H9 (cell line): ENCODE results near the gene CLIP3. TPM values are rescaled to one million over a fixed set of nuclear protein-coding genes. Genes with fewer than 3 reads are reported as not detected.

Experiments used
- DNase-seq: peaks from one replicate; pipeline ENCODE4 v3.0.0-alpha.2; 2017
- H2AFZ ChIP-seq: one replicate; pipeline ENCODE4 v1.6.1; 2013; ENCODE audit warnings: mild to moderate bottlenecking, low read length, control low read depth, moderate library complexity
- H2AK5ac ChIP-seq: 2 replicates; pipeline ENCODE4 v1.6.1; 2013; ENCODE audit warnings: low read length, control low read depth, mixed read lengths; ENCODE audit not compliant: insufficient read length
- H2BK120ac ChIP-seq: one replicate; pipeline ENCODE4 v1.6.1; 2013; ENCODE audit warnings: low read depth, mild to moderate bottlenecking, low read length, control low read depth, inconsistent platforms; ENCODE audit not compliant: poor library complexity, severe bottlenecking
- H2BK12ac ChIP-seq: 2 replicates; pipeline ENCODE4 v1.6.1; 2013; ENCODE audit warnings: low read length, control low read depth, mixed read lengths, low read depth; ENCODE audit not compliant: insufficient read length
- H2BK15ac ChIP-seq: 2 replicates; pipeline ENCODE4 v1.6.1; 2013; ENCODE audit warnings: low read depth, low read length, control low read depth
- H2BK20ac ChIP-seq: one replicate; pipeline ENCODE4 v1.6.1; 2013; ENCODE audit warnings: low read depth, mild to moderate bottlenecking, low read length, control low read depth, inconsistent platforms; ENCODE audit not compliant: poor library complexity, severe bottlenecking
- H2BK5ac ChIP-seq: 2 replicates; pipeline ENCODE4 v1.6.1; 2013; ENCODE audit warnings: low read length, control low read depth, mixed read lengths; ENCODE audit not compliant: insufficient read length
- H3K14ac ChIP-seq: 2 replicates; pipeline ENCODE4 v1.6.1; 2013; ENCODE audit warnings: low read length, control low read depth; ENCODE audit not compliant: insufficient read depth
- H3K18ac ChIP-seq: 2 replicates; pipeline ENCODE4 v1.6.1; 2013; ENCODE audit warnings: low read depth, mild to moderate bottlenecking, mixed read lengths, low read length, control low read depth; ENCODE audit not compliant: insufficient read length
- H3K23ac ChIP-seq: 2 replicates; pipeline ENCODE4 v1.6.1; 2013; ENCODE audit warnings: low read length, control low read depth, mixed read lengths, low read depth; ENCODE audit not compliant: insufficient read length
- H3K23me2 ChIP-seq: 2 replicates; pipeline ENCODE4 v1.6.1; 2013; ENCODE audit warnings: low read depth, mild to moderate bottlenecking, mixed read lengths, low read length, control low read depth; ENCODE audit not compliant: insufficient read length, poor library complexity, severe bottlenecking
- H3K27ac ChIP-seq: 2 replicates; pipeline ENCODE4 v1.5.1; 2013; ENCODE audit warnings: low read length, control low read depth, mixed read lengths, low read depth; ENCODE audit not compliant: insufficient read length
- H3K27me3 ChIP-seq: 2 replicates; pipeline ENCODE4 v1.6.1; 2013; ENCODE audit warnings: low read length, control low read depth, inconsistent platforms; ENCODE audit not compliant: insufficient read depth
- H3K4ac ChIP-seq: 2 replicates; pipeline ENCODE4 v1.6.1; 2013; ENCODE audit warnings: low read depth, mild to moderate bottlenecking, control low read depth, inconsistent platforms, low read length, moderate library complexity
- H3K4me1 ChIP-seq: 2 replicates; pipeline ENCODE4 v1.6.1; 2013; ENCODE audit warnings: low read length, control low read depth, inconsistent platforms; ENCODE audit not compliant: insufficient read depth
- H3K4me2 ChIP-seq: 2 replicates; pipeline ENCODE4 v1.6.1; 2013; ENCODE audit warnings: low read length, control low read depth, mixed read lengths; ENCODE audit not compliant: insufficient read length, insufficient read depth
- H3K56ac ChIP-seq: 2 replicates; pipeline ENCODE4 v1.6.1; 2013; ENCODE audit warnings: low read depth, mild to moderate bottlenecking, mixed read lengths, low read length, control low read depth; ENCODE audit not compliant: insufficient read length
- H3K79me1 ChIP-seq: 2 replicates; pipeline ENCODE4 v1.6.1; 2013; ENCODE audit warnings: low read depth, mild to moderate bottlenecking, moderate library complexity, low read length, control low read depth, inconsistent platforms; ENCODE audit not compliant: insufficient read depth, poor library complexity, severe bottlenecking
- H3K79me2 ChIP-seq: 2 replicates; pipeline ENCODE4 v1.6.1; 2013; ENCODE audit warnings: low read length, control low read depth, inconsistent platforms; ENCODE audit not compliant: insufficient read depth
- H3K9ac ChIP-seq: 2 replicates; pipeline ENCODE4 v1.6.1; 2013; ENCODE audit warnings: low read length, control low read depth, mixed read lengths; ENCODE audit not compliant: insufficient read length; ENCODE audit errors: extremely low read depth
- H3K9me3 ChIP-seq: one replicate; pipeline ENCODE4 v1.6.1; 2013; ENCODE audit warnings: low read depth, low read length, inconsistent platforms; ENCODE audit not compliant: control insufficient read depth
- H3T11ph ChIP-seq: one replicate; pipeline ENCODE4 v1.6.1; 2013; ENCODE audit warnings: mild to moderate bottlenecking, low read length, control low read depth, inconsistent platforms
- H4K20me1 ChIP-seq: one replicate; pipeline ENCODE4 v1.6.1; 2013; ENCODE audit not compliant: control insufficient read depth, insufficient read length, insufficient read depth
- H4K5ac ChIP-seq: 2 replicates; pipeline ENCODE4 v1.6.1; 2013; ENCODE audit warnings: low read depth, mild to moderate bottlenecking, mixed read lengths, low read length, control low read depth; ENCODE audit not compliant: insufficient read length
- H4K8ac ChIP-seq: replicated peaks from 2 replicates; pipeline ENCODE4 v1.6.1; 2013; ENCODE audit warnings: low read length, control low read depth, mixed read lengths, low read depth; ENCODE audit not compliant: insufficient read length
- H4K91ac ChIP-seq: 2 replicates; pipeline ENCODE4 v1.6.1; 2013; ENCODE audit warnings: low read depth, mild to moderate bottlenecking, moderate library complexity, mixed read lengths, low read length, control low read depth; ENCODE audit not compliant: insufficient read length
- H3K27ac Mint-ChIP-seq, 3 experiments: 2 replicates in 2 of 3; 3 replicates in 1 of 3; pipeline ENCODE4 v1.8.0; 2020 to 2021; ENCODE audit warnings: mixed read lengths in 3 of 3, mild to moderate bottlenecking in 1 of 3, moderate library complexity in 1 of 3
- H3K27me3 Mint-ChIP-seq: 2 replicates; pipeline ENCODE4 v1.8.0; 2021; ENCODE audit warnings: low read depth, mild to moderate bottlenecking, moderate library complexity, mixed read lengths
- H3K36me3 Mint-ChIP-seq, 3 experiments: 2 replicates in 2 of 3; 3 replicates in 1 of 3; pipeline ENCODE4 v1.8.0; 2020 to 2021; ENCODE audit warnings: low read depth in 3 of 3, mixed read lengths in 3 of 3; ENCODE audit not compliant: insufficient read depth in 1 of 3
- H3K4me1 Mint-ChIP-seq, 2 experiments: 2 replicates each; pipeline ENCODE4 v1.8.0; 2020; ENCODE audit warnings: mixed read lengths in 2 of 2
- H3K4me3 Mint-ChIP-seq, 2 experiments: 2 replicates in 1 of 2; 3 replicates in 1 of 2; pipeline ENCODE4 v1.8.0; 2020 to 2021; ENCODE audit warnings: mild to moderate bottlenecking in 2 of 2, mixed read lengths in 2 of 2, moderate library complexity in 1 of 2
- H3K9me3 Mint-ChIP-seq, 2 experiments: 2 replicates in 1 of 2; 3 replicates in 1 of 2; pipeline ENCODE4 v1.8.0; 2020; ENCODE audit warnings: mild to moderate bottlenecking in 2 of 2, mixed read lengths in 2 of 2, moderate library complexity in 1 of 2
- CTCF ChIP-seq: fragments of 200-600 bp; sonication (generic); conservative IDR thresholded peaks from 3 replicates; pipeline ENCODE4 v1.8.0; 2021; ENCODE audit warnings: antibody characterized with exemption, mild to moderate bottlenecking
- WGBS: extraction: QIAGEN DNeasy Blood & Tissue Kit; methylation state at CpG from one replicate; pipeline ENCODE4 v1.1.7; 2013; ENCODE audit warnings: missing lambda C conversion rate, low lambda C conversion rate, mixed read lengths; ENCODE audit not compliant: insufficient read length; ENCODE audit errors: extremely low coverage; 5-methylcytosine and 5-hydroxymethylcytosine counted together
- total RNA-seq: library from RNA; stranded (reverse); gene quantifications from 2 replicates; pipeline ENCODE4 v1.2.1, GENCODE V29; 2021

CLIP3 gene
- total RNA-seq, 1 experiment from 2014 or later = 19.7 TPM

DNA sequence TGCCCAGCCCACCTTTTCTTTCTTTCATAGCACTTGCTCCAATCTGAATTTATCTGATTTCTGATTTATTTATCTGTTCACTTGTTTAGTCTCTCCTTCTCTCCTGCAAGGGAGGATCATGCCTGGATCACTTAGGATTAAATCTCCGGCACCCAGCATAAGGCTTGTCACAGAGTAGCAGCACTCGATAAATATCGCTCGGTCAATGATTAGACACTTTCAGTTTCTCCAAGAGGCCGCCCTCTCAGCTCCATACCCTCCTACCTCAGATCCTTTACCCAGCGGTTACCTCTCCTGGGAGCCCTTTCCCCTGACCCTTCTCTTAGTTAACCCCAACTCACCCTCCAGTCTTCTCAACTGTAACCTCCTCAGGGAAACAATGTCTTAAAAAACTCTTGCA lies 1.4 kb downstream of the CLIP3 start:
- no CpG with 5 or more reads among the region's 6 CpGs for WGBS
- Histone ChIP-seq H3K4ac (no peak overlapping the region), H3K27me3 (no peaks in the 10 kb centered on the region), H3K56ac (no peak overlapping the region), H3K79me1 (no peaks in the 10 kb centered on the region), H3K27ac (no peak overlapping the region), H2AFZ (no peak overlapping the region), H2BK120ac (no peak overlapping the region), H4K5ac (no peak overlapping the region), H3K9me3 (no peaks in the 10 kb centered on the region), H4K8ac (no peak overlapping the region), H3T11ph (no peak overlapping the region), H4K20me1 (no peaks in the 10 kb centered on the region), H3K4me2 (no peak overlapping the region), H4K91ac (no peak overlapping the region), H3K23ac (no peak overlapping the region), H3K14ac (no peak overlapping the region), H3K9ac (no peak overlapping the region), H3K23me2 (peaks cover 12% of the 10 kb centered on the region), H2BK15ac (no peak overlapping the region), H3K79me2 (no peaks in the 10 kb centered on the region), H2AK5ac (no peak overlapping the region), H3K18ac (no peak overlapping the region), H2BK5ac (no peak overlapping the region), H3K4me1 (no peaks in the 10 kb centered on the region; the same call in 1 of the 2 replicates), H2BK12ac (no peak overlapping the region), H2BK20ac (no peak overlapping the region)
- Mint-ChIP-seq H3K4me3 (peak overlapping the region; percentile 35 to 43), H3K36me3 (peaks cover 0 to 19% (median 16%) of the 10 kb centered on the region in 3 experiments; a peak in 4 of 7 replicates), H3K27me3 (peaks cover 12% of the 10 kb centered on the region), H3K27ac (peak overlapping the region in 1 of 3 experiments; percentile 30; a peak in 1 of 7 replicates), H3K9me3 (no peaks in the 10 kb centered on the region; a peak in 2 of 5 replicates), H3K4me1 (peaks cover 4 to 7% of the 10 kb centered on the region in 2 experiments; a peak in 3 of 4 replicates)
- no peak for TF ChIP-seq CTCF
- DNase-seq = no peak
